Sigmoid colon (tissue), 3 donors: Measurements from ENCODE around the gene MOGAT1.

ENCODE experiments used
- POLR2A ChIP-seq, 2 donors: fragments of 450-650 bp; IDR thresholded peaks; one replicate each; pipeline ENCODE4 v1.6.1; 2016; ENCODE audit warnings: antibody characterized with exemption in 2 of 2, mild to moderate bottlenecking in 2 of 2, moderate library complexity in 2 of 2
- TF ChIP-seq, protein P1 (sequence below), 4 experiments: fragments of 450-650 bp in 3 of 4; fragments of 200-600 bp in 1 of 4; IDR thresholded peaks; one replicate each; pipeline ENCODE4 v1.5.1; 2016 to 2019; ENCODE audit warnings: antibody characterized with exemption in 4 of 4, mild to moderate bottlenecking in 3 of 4, moderate library complexity in 2 of 4

DNA sequence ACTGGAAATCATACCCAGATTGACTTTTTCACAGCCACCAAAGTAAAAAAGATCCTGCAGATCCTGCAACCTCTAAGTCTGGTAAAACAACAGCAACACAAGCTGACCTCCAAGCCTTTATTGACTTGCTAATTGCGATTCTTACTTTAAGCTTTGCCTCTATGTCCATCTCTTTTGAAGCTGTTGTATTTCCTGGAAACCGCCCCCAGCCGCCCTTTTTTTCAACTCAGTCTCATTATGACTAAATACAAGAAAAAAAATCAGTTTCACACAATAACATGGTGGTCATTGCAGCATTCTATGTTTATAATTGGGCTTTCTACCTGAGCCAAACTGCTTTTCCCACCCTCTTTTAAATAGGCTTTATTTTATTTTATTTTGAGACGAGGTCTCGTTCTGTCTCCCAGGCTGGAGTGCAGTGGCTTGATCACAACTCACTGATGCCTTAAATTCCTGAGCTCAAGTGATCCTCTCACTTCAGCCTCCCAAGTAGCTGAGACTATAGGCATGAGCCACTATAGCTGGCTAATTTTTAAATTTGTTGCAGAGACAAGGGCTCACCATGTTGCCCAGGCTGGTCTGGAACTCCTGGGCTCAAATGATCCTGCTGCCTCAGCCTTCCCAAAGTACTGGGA is 76.2 kb downstream of the MOGAT1 start:
- no peak for TF ChIP-seq POLR2A (IDR thresholded peaks at IDR 0.05)
- TF ChIP-seq, protein P1, sequence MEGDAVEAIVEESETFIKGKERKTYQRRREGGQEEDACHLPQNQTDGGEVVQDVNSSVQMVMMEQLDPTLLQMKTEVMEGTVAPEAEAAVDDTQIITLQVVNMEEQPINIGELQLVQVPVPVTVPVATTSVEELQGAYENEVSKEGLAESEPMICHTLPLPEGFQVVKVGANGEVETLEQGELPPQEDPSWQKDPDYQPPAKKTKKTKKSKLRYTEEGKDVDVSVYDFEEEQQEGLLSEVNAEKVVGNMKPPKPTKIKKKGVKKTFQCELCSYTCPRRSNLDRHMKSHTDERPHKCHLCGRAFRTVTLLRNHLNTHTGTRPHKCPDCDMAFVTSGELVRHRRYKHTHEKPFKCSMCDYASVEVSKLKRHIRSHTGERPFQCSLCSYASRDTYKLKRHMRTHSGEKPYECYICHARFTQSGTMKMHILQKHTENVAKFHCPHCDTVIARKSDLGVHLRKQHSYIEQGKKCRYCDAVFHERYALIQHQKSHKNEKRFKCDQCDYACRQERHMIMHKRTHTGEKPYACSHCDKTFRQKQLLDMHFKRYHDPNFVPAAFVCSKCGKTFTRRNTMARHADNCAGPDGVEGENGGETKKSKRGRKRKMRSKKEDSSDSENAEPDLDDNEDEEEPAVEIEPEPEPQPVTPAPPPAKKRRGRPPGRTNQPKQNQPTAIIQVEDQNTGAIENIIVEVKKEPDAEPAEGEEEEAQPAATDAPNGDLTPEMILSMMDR (IDR thresholded peaks at IDR 0.05): no peak
